Measurements from ENCODE around the gene RAD50.

The RAD50 gene

DNA sequence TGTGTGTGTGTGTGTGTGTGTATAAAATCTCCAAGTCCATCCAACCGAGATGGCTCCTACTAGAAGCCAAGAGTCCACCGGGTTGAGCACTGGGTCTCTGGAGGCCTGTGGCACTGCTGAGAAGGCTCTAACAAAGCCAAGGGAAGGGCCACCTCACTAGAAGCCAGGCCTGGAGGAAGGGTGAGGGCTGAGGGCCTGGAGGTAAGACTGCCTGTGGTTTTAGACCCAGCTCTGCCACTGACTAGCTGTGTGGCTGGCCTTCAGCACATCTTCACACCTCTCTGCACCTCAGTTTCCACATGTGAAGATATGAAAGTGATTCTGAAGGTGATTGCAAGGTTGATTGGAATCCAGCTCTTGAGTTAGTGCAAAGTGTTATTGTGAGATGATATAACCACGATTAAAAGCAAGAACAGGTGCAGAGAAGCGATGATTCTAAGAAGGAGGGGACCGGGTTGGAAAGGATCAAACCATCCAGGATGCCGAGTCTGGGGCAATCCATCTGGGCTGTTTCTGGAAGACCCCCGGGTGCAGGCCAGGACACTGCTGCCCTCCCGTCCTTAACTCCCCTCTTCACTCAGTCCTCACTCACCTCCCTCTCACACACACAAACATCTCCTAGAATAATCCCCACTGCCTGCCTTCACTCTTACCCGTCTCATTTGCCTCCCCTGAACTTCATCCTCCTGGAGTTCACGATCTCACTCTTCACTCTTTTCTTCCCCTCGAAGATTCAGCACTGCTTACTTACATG, 119.3 kb downstream of the RAD50 start:
- TF ChIP-seq, protein P1, sequence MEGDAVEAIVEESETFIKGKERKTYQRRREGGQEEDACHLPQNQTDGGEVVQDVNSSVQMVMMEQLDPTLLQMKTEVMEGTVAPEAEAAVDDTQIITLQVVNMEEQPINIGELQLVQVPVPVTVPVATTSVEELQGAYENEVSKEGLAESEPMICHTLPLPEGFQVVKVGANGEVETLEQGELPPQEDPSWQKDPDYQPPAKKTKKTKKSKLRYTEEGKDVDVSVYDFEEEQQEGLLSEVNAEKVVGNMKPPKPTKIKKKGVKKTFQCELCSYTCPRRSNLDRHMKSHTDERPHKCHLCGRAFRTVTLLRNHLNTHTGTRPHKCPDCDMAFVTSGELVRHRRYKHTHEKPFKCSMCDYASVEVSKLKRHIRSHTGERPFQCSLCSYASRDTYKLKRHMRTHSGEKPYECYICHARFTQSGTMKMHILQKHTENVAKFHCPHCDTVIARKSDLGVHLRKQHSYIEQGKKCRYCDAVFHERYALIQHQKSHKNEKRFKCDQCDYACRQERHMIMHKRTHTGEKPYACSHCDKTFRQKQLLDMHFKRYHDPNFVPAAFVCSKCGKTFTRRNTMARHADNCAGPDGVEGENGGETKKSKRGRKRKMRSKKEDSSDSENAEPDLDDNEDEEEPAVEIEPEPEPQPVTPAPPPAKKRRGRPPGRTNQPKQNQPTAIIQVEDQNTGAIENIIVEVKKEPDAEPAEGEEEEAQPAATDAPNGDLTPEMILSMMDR (IDR thresholded peaks at IDR 0.05; ENCODE audit: control insufficient read depth, insufficient read depth, low read depth, low read length, missing control alignments): no peak
- no peak for DNase-seq (ENCODE audit: low read depth)
- H3K4me3 ChIP-seq (ENCODE audit: control insufficient read depth, low read depth, low read length): no peak overlapping the region

DNA sequence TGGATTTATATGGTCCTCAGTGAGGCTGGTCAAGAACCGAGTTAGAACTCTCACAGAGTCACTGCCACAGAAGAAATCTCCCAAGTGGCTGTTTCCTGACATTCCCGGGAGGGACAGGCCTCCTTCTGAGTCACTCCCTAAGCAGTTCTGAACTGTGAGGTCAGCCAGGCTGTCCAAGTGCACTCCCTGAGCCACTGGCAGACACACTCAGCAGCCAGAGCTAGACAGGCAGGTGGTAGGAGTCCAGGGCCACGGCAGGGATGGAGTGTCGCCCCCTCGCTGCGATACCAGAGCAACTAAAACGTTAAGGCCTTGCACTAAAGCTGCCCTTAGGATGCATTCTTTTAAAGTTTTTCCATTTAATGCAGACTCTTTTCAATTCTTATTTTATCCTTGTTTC, 120.4 kb downstream of the RAD50 start:
- H3K4me3 ChIP-seq (ENCODE audit: control insufficient read depth, low read depth, low read length): no peak overlapping the region
- TF ChIP-seq, protein P1 (IDR thresholded peaks at IDR 0.05; ENCODE audit: control insufficient read depth, insufficient read depth, low read depth, low read length, missing control alignments): peak; percentile 70
- DNase-seq (ENCODE audit: low read depth): peak; percentile 53

DNA sequence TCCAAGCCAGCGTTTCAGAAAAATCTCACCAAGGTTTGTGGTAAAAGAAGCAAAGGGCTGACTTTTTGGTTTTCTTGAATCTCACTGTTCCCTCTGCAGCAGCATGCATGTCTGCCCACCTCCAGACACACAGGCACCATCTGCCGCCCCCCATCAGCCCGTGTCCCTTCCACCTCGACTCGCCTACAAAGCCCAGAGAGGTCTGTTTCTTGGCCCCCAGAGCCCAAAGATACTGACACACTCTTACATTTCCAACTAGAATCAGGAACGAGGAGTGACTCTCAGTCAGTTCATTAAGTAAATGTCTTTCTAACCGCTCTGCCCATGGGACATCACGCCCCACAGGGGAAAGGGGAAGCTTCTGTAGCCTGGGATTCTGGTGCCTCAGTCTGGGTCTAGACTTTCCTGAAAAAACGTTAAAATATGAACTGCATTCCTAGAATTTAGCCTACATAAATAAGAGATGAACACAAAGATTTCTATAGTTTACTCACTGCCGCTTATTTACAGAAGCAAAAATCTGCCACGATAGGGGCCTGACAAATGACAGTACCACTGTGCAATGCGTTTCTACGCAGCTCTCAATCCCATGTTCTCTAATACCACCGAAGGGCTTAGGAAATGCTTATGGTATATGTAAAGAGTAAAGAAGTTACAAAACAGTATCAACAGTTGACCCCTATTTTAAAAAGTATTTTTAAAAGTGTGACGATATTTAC, 121.1 kb downstream of the RAD50 start:
- TF ChIP-seq, protein P1 (IDR thresholded peaks at IDR 0.05; ENCODE audit: control insufficient read depth, insufficient read depth, low read depth, low read length, missing control alignments): no peak
- no peak overlapping the region for H3K4me3 ChIP-seq (ENCODE audit: control insufficient read depth, low read depth, low read length)
- no peak for DNase-seq (ENCODE audit: low read depth)

DNA sequence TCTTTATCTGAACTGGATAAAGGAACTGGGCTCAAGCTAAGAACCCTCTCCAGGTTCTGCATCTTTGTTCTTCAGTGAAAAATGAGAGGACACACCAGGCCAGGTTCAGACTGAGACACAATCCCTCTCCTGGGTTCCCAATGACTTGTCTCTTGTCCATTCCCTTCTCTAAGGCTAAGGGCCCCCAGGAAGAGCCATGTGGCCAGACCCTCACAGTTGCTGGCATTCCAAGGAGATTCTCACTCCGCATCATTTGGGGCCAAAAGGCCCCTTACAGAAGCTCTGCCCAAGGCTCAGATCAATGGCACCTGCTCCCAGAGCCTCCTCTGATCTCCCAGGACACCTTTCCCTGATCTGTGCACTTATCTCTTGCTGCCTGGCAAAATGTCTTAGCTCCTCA, 122.0 kb downstream of the RAD50 start:
- DNase-seq (ENCODE audit: low read depth): no peak
- H3K4me3 ChIP-seq (ENCODE audit: control insufficient read depth, low read depth, low read length): no peak overlapping the region
- TF ChIP-seq, protein P1 (IDR thresholded peaks at IDR 0.05; ENCODE audit: control insufficient read depth, insufficient read depth, low read depth, low read length, missing control alignments): no peak

DNA sequence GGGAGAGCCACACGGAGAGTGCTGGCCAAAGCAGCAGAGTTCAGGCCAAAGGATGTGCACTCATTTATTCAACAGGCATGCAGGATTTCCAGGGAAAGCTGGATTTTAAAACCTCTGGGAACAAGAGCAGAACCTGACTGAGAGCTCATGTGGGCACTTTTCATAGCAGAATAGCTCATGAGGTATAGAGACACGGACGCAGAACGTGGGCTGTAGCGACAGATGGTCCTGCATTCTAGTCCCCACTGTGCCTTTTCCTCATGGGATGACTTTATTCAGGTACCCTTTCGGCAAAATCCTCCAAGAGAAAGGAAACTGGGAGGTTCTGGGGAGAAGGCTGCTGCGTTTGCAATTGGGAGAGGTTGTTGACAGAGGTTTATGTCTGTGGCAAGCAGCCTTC, 122.4 kb downstream of the RAD50 start:
- TF ChIP-seq, protein P1 (IDR thresholded peaks at IDR 0.05; ENCODE audit: control insufficient read depth, insufficient read depth, low read depth, low read length, missing control alignments): no peak
- H3K4me3 ChIP-seq (ENCODE audit: control insufficient read depth, low read depth, low read length): no peak overlapping the region
- DNase-seq (ENCODE audit: low read depth): no peak

DNA sequence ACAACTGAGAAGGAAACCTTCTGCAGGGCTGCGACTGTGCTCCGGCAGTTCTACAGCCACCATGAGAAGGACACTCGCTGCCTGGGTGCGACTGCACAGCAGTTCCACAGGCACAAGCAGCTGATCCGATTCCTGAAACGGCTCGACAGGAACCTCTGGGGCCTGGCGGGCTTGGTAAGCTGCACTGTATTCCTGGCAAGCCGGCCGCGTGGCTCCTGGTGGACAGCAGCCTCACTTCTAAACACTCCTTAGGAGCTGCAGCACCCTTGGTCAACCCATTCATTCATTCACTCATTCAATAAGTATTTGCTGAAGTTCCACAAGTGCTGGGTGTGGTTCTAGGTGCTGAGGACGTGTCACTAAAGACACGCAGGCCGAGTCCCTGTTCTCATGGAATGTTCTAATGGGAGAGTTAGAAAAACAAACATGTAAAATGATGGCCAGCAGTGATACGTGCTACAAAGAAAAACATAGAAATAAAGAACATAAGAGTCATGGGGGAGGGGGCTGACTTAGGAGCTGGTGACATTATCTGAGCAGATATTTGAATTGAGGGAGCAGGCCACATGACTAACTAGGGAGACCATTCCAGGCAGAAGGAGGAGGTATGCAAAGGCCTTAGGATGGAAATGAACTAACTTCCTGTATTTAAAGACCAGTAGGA, 123.1 kb downstream of the RAD50 start:
- no peak for DNase-seq (ENCODE audit: low read depth)
- TF ChIP-seq, protein P1 (IDR thresholded peaks at IDR 0.05; ENCODE audit: control insufficient read depth, insufficient read depth, low read depth, low read length, missing control alignments): no peak
- no peak overlapping the region for H3K4me3 ChIP-seq (ENCODE audit: control insufficient read depth, low read depth, low read length)
